ENCODE data around the gene LTA.
A peak's percentile ranks its signal among the peaks of the same experiment; 100 is the strongest.

The LTA gene

DNA sequence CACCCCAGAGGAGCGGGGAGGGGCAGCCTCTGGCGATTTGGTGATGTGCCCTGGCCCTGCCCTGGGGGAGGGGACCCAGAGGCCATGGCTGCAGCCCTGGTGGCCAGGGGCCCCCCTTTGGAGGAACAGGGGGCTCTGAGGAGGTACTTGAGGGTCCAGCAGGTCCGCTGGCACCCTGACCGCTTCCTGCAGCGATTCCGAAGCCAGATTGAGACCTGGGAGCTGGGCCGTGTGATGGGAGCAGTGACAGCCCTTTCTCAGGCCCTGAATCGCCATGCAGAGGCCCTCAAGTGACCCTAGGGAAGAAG, 13.8 kb upstream of the LTA start:
- Histone ChIP-seq H3K36me3 (ENCODE audit: control insufficient read depth in 2 of 2, insufficient read depth in 2 of 2, low read length in 2 of 2) (peaks cover 28 to 30% of the 10 kb centered on the region in 2 donors), H3K4me3 (ENCODE audit: low read length in 2 of 2) (no peak overlapping the region), H3K4me1 (ENCODE audit: control insufficient read depth, insufficient read depth, low read length) (peaks cover 4% of the 10 kb centered on the region), H3K27me3 (ENCODE audit: control insufficient read depth in 1 of 2, insufficient read depth in 2 of 2, low read length in 2 of 2) (no peaks in the 10 kb centered on the region), H3K9ac (ENCODE audit: low read length in 2 of 2) (no peak overlapping the region), H3K27ac (ENCODE audit: low read length) (no peak overlapping the region), H3K9me3 (ENCODE audit: control insufficient read depth in 2 of 2, low read length in 2 of 2) (no peaks in the 10 kb centered on the region)

DNA sequence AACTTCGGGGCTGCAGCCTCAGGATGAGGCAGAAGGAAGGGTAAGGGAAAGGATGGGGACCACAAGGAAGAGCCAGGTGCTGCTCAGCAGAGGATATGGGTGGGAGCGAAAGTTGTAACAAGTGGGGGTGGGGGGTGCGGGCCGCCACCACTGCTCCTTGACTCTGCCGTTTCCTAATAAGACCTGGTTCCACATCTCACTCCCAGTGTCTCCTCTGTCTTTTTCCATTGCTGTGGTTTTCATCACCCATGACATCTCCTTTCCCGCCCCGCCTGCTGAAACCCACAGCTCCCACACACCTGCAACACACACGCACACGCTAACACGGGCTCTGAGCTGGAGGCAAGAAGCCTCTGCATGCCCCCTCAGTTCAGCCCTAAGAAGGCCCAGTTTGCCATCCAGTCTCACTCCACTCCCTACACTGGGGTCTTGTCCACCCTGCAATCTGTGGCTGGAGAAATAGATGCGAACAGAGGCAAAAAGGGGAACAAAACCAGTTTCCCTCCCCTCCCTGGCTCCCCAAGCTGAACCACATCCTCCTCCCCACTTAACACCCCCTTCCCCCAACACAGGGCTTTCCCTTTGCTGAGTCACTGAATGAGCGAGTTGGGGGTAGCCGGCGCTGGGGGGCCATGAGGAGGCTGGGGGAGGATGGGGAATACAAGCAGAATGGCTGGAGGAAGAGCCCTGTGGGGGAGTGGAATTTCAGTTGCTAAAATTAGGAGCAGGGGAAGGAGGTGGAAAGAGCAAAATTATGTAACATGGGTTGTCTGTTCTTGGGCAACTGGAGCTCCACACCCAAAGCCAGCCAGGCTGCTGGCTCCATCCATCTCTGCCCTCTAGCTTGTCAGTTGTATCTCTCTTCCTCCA, 13.2 kb upstream of the LTA start:
- Histone ChIP-seq H3K27me3 (ENCODE audit: control insufficient read depth in 1 of 2, insufficient read depth in 2 of 2, low read length in 2 of 2) (no peaks in the 10 kb centered on the region), H3K9me3 (ENCODE audit: control insufficient read depth in 2 of 2, low read length in 2 of 2) (no peaks in the 10 kb centered on the region), H3K36me3 (ENCODE audit: control insufficient read depth in 2 of 2, insufficient read depth in 2 of 2, low read length in 2 of 2) (peaks cover 24 to 30% of the 10 kb centered on the region in 2 donors), H3K4me3 (ENCODE audit: low read length in 2 of 2) (no peak overlapping the region), H3K9ac (ENCODE audit: low read length in 2 of 2) (no peak overlapping the region), H3K27ac (ENCODE audit: low read length) (no peak overlapping the region), H3K4me1 (ENCODE audit: control insufficient read depth, insufficient read depth, low read length) (peaks cover 4% of the 10 kb centered on the region)

DNA sequence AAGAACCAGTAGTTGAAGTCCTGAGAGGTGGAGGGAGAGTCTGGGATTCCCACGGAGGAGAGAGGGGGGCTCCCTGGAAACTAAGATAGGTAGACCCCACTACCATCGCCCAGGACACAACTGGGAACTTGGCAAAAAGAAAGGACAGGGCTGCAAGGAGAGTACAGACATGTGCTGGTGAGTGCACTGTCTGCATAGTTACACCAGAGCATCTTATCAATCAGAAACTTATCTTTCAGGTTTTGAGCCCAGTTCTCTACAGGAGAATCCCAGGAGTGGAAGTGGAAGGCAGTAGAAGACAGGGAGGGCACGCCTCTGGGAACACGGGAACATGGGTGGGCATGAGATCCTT, 12.5 kb upstream of the LTA start:
- peak overlapping the region; percentile 24 for H3K27ac ChIP-seq (ENCODE audit: low read length)
- H3K9me3 ChIP-seq (ENCODE audit: control insufficient read depth in 2 of 2, low read length in 2 of 2): no peaks in the 10 kb centered on the region
- H3K36me3 ChIP-seq (ENCODE audit: control insufficient read depth in 2 of 2, insufficient read depth in 2 of 2, low read length in 2 of 2): peaks cover 24 to 30% of the 10 kb centered on the region in 2 donors
- H3K4me3 ChIP-seq (ENCODE audit: low read length in 2 of 2): no peak overlapping the region
- no peak overlapping the region for H3K9ac ChIP-seq (ENCODE audit: low read length in 2 of 2)
- no peaks in the 10 kb centered on the region for H3K27me3 ChIP-seq (ENCODE audit: control insufficient read depth in 1 of 2, insufficient read depth in 2 of 2, low read length in 2 of 2)
- H3K4me1 ChIP-seq (ENCODE audit: control insufficient read depth, insufficient read depth, low read length): peaks cover 4% of the 10 kb centered on the region

DNA sequence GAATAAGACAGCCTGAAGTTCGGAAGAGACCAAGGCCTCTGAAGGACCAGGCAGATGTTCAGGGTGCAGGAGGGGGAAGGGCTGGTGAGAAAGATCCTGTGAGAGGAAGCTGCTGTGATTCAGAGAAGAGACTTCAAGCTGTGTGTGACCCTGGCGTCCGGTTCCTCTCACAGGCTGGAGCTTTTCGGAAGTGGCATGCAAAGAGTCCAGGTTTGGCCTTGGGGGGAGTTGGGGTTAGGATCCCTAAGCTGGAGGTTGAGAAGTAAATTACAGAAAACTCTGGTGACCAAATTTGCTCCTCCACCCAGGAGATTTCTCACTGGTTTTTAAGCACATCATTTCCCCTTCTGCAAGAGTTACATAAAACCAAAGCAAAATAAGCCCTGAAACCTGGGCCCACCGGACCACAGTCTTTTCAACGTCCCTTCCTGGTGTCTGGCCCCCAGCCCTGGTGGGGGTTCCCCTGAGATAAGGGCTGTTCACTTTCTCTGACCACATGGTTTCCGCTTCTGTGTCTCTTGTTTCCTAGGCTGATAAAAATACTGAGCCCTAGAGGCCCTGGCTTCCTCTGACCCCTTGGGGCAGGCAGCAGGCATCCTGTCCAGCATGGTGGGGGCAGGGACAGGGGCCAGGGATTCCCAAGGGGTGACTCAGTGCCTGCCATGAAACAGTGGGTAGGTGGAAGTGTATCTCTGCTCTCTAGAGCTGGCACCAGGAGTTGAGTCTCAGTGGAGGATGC, 12.0 kb upstream of the LTA start:
- Histone ChIP-seq H3K9ac (ENCODE audit: low read length in 2 of 2) (peak overlapping the region in 1 of 2 donors; percentile 15), H3K4me3 (ENCODE audit: low read length in 2 of 2) (no peak overlapping the region), H3K9me3 (ENCODE audit: control insufficient read depth in 2 of 2, low read length in 2 of 2) (no peaks in the 10 kb centered on the region), H3K27ac (ENCODE audit: low read length) (peak overlapping the region; percentile 24), H3K27me3 (ENCODE audit: control insufficient read depth in 1 of 2, insufficient read depth in 2 of 2, low read length in 2 of 2) (no peaks in the 10 kb centered on the region), H3K4me1 (ENCODE audit: control insufficient read depth, insufficient read depth, low read length) (peaks cover 4% of the 10 kb centered on the region), H3K36me3 (ENCODE audit: control insufficient read depth in 2 of 2, insufficient read depth in 2 of 2, low read length in 2 of 2) (peaks cover 24 to 30% of the 10 kb centered on the region in 2 donors)

DNA sequence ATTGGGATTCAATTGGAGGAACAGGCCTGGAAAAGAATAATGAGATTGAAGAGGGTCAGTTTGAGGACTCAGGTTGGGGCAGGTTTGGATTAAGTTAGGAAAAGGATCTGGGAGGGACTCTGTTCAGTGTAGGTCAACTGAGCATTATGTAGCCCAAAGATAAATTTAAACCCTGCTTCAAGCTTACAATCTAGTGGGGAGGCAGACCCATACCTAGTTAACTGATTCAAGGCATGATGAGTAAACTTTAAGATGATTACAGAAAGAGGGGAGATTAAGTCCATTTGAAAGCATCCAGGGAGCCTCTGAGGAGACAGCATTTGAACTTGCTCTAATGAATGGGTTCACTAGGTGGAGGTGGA, 11.4 kb upstream of the LTA start:
- peak overlapping the region in 1 of 2 donors; percentile 15 for H3K9ac ChIP-seq (ENCODE audit: low read length in 2 of 2)
- H3K4me1 ChIP-seq (ENCODE audit: control insufficient read depth, insufficient read depth, low read length): peaks cover 4% of the 10 kb centered on the region
- peak overlapping the region; percentile 24 for H3K27ac ChIP-seq (ENCODE audit: low read length)
- H3K27me3 ChIP-seq (ENCODE audit: control insufficient read depth in 1 of 2, insufficient read depth in 2 of 2, low read length in 2 of 2): no peaks in the 10 kb centered on the region
- no peak overlapping the region for H3K4me3 ChIP-seq (ENCODE audit: low read length in 2 of 2)
- H3K9me3 ChIP-seq (ENCODE audit: control insufficient read depth in 2 of 2, low read length in 2 of 2): no peaks in the 10 kb centered on the region
- H3K36me3 ChIP-seq (ENCODE audit: control insufficient read depth in 2 of 2, insufficient read depth in 2 of 2, low read length in 2 of 2): peaks cover 24 to 30% of the 10 kb centered on the region in 2 donors

DNA sequence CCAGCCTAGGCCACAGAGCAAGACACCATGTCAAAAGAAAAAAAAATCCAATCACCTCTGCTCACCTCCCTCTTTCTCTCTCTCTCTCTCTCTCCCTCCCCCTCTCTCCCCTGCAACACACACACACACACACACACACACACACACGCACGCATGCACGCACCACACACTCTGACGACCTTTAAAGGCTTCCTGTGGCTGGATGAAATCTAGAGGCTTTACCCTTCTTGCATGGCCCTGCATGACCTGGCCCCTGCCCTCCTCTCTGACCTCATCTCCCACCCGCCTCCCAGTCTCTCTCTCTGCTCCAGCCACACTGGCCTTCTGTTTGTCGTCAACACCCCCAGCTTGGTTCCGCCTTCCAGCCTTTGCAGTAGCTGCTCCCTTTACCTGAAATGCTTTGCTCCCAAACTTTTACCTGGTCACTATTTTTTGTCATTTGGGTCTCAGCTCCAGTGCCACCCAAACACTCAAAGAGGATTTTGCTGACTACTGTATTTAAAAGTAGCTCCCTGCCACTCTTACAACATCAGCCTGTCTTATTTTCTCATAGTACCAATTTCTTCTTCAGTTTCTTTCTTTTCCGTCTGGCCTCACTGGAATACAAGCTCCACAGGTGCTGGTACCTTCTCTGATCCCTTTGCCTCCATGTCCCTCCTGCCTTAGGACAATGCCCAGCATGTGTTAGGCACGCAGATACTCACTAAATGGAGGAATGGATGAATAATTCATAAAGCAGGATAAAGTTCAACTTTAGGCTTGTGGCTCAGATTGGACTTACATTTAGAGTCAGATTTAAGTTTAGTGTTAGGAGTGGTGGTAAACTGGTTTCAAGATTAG, 4.3 kb upstream of the LTA start:
- H3K27me3 ChIP-seq (ENCODE audit: control insufficient read depth in 1 of 2, insufficient read depth in 2 of 2, low read length in 2 of 2): peaks cover 11 to 13% of the 10 kb centered on the region in 2 donors
- H3K9me3 ChIP-seq (ENCODE audit: control insufficient read depth in 2 of 2, low read length in 2 of 2): no peaks in the 10 kb centered on the region
- H3K36me3 ChIP-seq (ENCODE audit: control insufficient read depth in 2 of 2, insufficient read depth in 2 of 2, low read length in 2 of 2): no peaks in the 10 kb centered on the region
- H3K4me3 ChIP-seq (ENCODE audit: low read length in 2 of 2): no peak overlapping the region
- H3K27ac ChIP-seq (ENCODE audit: low read length): no peak overlapping the region
- H3K4me1 ChIP-seq (ENCODE audit: control insufficient read depth, insufficient read depth, low read length): no peaks in the 10 kb centered on the region
- no peak overlapping the region for H3K9ac ChIP-seq (ENCODE audit: low read length in 2 of 2)

DNA sequence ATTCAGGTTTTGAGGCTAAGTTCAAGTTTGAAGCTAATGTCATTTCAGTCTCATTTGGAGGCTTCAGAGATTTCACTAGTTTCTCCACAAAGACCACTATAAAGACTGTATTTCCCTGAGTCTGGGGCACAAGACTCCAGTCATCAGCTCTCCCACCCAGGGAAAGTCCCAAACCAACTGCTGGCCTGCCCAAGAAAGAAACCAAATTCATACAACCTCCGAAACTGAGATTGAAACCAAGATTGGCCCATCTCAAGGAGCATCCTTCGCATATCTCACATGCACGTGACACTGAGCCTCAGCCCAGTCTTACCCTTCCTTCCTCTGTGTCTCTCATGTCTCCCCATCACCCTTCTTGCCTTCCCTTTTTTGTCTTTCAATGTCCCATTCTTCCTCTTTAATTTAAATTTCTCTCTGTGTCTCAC, 3.5 kb upstream of the LTA start:
- Histone ChIP-seq H3K36me3 (ENCODE audit: control insufficient read depth in 2 of 2, insufficient read depth in 2 of 2, low read length in 2 of 2) (no peaks in the 10 kb centered on the region), H3K27me3 (ENCODE audit: control insufficient read depth in 1 of 2, insufficient read depth in 2 of 2, low read length in 2 of 2) (peaks cover 11 to 13% of the 10 kb centered on the region in 2 donors), H3K9me3 (ENCODE audit: control insufficient read depth in 2 of 2, low read length in 2 of 2) (no peaks in the 10 kb centered on the region), H3K4me1 (ENCODE audit: control insufficient read depth, insufficient read depth, low read length) (no peaks in the 10 kb centered on the region), H3K9ac (ENCODE audit: low read length in 2 of 2) (no peak overlapping the region), H3K27ac (ENCODE audit: low read length) (no peak overlapping the region), H3K4me3 (ENCODE audit: low read length in 2 of 2) (no peak overlapping the region)

DNA sequence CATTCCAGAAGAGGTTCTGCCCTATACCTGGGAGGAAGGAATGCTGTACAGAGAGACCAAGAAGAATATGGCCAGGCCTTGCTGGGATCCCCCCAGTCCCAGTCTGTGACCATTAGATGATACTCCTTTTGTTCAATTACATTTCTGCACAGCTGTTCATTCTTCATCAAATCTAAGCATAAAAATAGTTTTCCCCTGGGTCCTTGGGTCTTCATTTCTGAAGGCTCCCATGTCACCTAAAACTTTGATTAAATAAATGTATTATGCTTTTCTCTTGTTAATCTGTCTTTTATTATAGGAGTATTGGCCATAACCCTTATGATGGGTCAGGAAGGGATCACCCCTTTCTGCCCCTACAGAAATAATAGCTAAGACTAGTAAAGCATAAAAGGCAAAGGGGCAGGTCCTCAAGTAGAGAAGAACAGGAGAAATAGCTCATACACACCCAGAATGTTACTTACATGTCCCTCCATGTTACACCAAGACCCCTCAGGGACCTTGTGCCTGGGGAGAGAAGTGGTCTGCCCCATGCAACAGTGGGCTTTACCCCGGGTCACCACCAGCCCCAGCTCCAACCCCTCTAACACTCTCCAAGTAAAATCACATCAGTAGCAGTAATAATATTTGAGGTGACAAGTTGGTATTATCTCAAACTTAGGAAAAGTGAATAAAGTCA, 2.1 kb upstream of the LTA start:
- H3K4me3 ChIP-seq (ENCODE audit: low read length in 2 of 2): no peak overlapping the region
- no peaks in the 10 kb centered on the region for H3K4me1 ChIP-seq (ENCODE audit: control insufficient read depth, insufficient read depth, low read length)
- H3K9me3 ChIP-seq (ENCODE audit: control insufficient read depth in 2 of 2, low read length in 2 of 2): no peaks in the 10 kb centered on the region
- H3K36me3 ChIP-seq (ENCODE audit: control insufficient read depth in 2 of 2, insufficient read depth in 2 of 2, low read length in 2 of 2): no peaks in the 10 kb centered on the region
- H3K27ac ChIP-seq (ENCODE audit: low read length): no peak overlapping the region
- H3K9ac ChIP-seq (ENCODE audit: low read length in 2 of 2): no peak overlapping the region
- H3K27me3 ChIP-seq (ENCODE audit: control insufficient read depth in 1 of 2, insufficient read depth in 2 of 2, low read length in 2 of 2): peaks cover 11 to 13% of the 10 kb centered on the region in 2 donors

DNA sequence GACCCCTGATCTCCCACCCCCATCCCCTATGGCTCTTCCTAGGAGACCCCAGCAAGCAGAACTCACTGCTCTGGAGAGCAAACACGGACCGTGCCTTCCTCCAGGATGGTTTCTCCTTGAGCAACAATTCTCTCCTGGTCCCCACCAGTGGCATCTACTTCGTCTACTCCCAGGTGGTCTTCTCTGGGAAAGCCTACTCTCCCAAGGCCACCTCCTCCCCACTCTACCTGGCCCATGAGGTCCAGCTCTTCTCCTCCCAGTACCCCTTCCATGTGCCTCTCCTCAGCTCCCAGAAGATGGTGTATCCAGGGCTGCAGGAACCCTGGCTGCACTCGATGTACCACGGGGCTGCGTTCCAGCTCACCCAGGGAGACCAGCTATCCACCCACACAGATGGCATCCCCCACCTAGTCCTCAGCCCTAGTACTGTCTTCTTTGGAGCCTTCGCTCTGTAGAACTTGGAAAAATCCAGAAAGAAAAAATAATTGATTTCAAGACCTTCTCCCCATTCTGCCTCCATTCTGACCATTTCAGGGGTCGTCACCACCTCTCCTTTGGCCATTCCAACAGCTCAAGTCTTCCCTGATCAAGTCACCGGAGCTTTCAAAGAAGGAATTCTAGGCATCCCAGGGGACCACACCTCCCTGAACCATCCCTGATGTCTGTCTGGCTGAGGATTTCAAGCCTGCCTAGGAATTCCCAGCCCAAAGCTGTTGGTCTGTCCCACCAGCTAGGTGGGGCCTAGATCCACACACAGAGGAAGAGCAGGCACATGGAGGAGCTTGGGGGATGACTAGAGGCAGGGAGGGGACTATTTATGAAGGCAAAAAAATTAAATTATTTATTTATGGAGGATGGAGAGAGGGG, 1.4 kb downstream of the LTA start:
- H3K9me3 ChIP-seq (ENCODE audit: control insufficient read depth in 2 of 2, low read length in 2 of 2): no peaks in the 10 kb centered on the region
- H3K4me1 ChIP-seq (ENCODE audit: control insufficient read depth, insufficient read depth, low read length): no peaks in the 10 kb centered on the region
- H3K27ac ChIP-seq (ENCODE audit: low read length): no peak overlapping the region
- no peaks in the 10 kb centered on the region for H3K36me3 ChIP-seq (ENCODE audit: control insufficient read depth in 2 of 2, insufficient read depth in 2 of 2, low read length in 2 of 2)
- no peak overlapping the region for H3K9ac ChIP-seq (ENCODE audit: low read length in 2 of 2)
- no peak overlapping the region for H3K4me3 ChIP-seq (ENCODE audit: low read length in 2 of 2)
- H3K27me3 ChIP-seq (ENCODE audit: control insufficient read depth in 1 of 2, insufficient read depth in 2 of 2, low read length in 2 of 2): peaks cover 3 to 6% of the 10 kb centered on the region in 2 donors
